Activated gamma-delta T cell treated with anti-CD3 and anti-CD28 coated beads, Interleukin-2, amount 50 U/mL, for 16 hours (primary cell): Measurements from ENCODE around the gene KIF5A.
"Not testable (repeated sequence)": the region's sequence is repeated elsewhere in the genome, so short reads cannot be mapped to it uniquely, and the experiment has no call there.

ENCODE experiments used
- DNase-seq: peaks from one replicate; pipeline ENCODE4 v3.0.0-alpha.2; 2020; ENCODE audit warnings: low read depth

The KIF5A gene

GRCh38 chr12:57607958-57608663 lies 58.3 kb downstream of the KIF5A start:
- DNase-seq: no peak

DNA sequence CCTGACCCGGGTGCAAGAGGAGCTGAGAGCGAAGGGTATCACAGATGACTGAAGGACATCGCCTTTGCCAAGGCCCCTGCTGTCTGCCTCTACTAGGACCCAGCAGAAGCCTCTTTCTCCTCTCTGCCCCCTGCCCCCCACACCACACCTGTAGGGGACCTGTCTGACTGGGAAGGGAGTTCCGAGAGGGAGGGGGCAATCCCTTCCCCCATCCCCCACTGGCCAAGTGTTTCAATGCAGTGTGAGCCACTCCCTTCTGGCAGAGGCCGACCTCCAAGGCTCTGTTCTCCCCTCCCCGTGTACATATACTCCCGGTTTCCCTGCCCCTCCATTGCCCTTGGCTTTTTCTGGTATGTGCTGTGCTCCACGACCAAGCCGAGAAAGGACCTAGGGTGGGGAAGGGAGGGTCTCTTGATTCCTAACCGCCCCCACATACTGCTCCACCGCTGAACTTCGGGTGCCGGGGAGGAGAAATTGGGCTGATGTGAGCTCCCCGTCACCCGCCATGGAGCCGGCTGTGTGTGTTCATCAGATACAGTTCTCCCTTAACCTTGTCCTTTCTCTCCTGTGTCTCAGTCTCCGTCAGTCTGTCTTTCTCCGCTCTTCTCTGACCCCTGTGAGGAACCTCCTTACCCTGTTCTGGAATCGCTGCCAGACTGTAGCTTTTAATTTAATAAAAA lies 59.4 kb downstream of the KIF5A start:
- no peak for DNase-seq

GRCh38 chr12:57609781-57610553 lies 60.1 kb downstream of the KIF5A start:
- DNase-seq: no peak

DNA sequence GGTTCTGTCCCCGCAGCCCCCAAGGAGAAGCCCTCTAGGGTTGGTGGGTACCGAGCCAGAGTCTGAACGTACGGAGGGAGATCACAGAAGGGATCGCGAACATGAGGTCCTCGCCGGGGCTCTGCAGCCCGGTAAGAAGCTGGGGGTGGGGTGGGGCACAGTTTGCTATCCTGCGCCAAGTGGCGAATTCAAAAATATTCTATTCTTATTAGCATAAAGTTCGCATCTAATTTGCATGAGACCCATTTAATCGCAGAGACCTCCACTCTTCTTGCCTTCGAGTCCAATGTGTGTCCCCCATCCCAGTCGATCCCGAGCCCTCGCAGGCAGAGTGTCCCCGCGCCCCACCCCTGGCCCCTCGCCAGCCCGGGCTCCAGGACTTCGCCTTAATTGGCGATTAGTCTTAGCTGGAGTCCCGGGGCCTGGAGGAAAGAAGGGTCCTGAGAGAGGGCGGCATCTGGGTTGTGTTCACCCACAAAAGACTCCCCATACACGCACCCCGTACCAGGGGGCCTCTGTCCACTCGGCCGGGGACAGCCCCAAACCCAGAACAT lies 60.8 kb downstream of the KIF5A start:
- no peak for DNase-seq

- no peak for DNase-seq
Measured at GRCh38 chr12:57611108-57611826, 61.4 kb downstream of the KIF5A start, which contains the start of gene ARHGEF25. TSS of gene ARHGEF25 (plus strand) at chr12:57611435. CDS start at chr12:57611895, 460 bp downstream.

DNA sequence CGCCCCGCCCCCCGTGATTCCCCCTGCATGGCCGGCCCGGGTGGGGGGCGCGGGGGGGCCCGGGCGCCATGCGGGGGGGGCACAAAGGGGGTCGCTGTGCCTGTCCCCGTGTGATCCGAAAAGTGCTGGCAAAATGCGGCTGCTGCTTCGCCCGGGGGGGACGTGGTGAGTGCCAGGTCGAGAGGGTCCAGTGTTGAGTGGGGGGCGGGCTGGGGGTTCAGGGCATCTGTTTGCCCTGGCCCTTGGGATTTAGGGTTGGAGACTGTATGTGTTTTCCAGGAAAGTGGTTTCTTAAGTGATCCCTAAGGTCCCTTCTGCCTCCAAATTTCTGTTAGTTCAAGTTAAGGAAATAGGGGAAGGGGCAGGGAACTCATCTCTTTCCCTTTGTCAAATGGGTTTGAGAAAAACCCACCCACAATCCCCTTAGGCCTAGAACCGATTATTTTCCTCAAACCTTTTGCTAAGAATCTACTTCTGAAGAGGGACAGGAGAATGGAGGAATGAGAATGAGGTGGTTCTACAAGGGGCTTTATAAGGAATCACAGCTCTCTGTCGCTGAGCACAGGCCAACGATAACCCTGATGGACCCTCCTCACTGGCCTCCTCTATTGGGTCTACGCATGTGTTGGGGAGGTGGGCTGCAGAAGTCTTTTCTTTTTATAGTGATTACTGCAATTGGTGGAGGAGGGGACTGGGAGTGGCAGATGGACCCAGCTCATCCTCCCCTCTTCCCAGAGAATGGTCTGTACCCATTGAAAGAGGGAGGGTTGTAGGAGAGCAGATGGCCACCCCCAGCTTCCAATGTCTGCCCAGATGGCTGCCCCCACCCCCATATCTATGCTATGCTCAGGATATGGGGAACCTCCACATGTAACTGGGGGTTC lies 62.2 kb downstream of the KIF5A start:
- no peak for DNase-seq

DNA sequence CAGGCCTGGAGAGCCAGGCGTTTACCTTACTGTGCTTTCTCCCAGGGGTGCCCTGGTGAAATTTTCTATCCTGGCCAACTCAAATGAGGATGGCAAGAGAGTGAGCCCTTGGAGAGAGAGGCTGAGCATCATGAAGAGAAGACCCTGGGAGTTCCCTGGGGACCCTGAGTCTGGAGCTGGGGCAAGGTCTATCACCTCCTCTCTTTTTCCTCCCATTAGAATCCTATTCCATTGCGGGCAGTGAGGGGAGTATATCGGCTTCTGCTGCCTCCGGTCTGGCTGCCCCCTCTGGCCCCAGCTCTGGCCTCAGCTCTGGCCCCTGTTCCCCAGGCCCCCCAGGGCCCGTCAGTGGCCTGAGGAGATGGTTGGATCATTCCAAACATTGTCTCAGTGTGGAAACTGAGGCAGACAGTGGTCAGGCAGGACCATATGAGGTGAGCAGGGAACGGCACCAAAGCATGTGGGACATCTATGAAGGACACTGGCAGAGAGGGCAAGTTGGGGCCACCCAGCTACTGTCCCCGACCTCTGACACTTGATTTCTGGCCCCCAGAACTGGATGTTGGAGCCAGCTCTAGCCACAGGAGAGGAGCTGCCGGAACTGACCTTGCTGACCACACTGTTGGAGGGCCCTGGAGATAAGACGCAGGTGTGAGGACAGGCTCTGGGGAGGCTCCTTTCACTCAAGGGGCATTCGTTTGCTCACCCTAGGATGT lies 63.0 kb downstream of the KIF5A start:
- DNase-seq: no peak

- DNase-seq: no peak
Measured at GRCh38 chr12:57613427-57614109, 63.7 kb downstream of the KIF5A start.

GRCh38 chr12:57614178-57614947 lies 64.5 kb downstream of the KIF5A start:
- no peak for DNase-seq

DNA sequence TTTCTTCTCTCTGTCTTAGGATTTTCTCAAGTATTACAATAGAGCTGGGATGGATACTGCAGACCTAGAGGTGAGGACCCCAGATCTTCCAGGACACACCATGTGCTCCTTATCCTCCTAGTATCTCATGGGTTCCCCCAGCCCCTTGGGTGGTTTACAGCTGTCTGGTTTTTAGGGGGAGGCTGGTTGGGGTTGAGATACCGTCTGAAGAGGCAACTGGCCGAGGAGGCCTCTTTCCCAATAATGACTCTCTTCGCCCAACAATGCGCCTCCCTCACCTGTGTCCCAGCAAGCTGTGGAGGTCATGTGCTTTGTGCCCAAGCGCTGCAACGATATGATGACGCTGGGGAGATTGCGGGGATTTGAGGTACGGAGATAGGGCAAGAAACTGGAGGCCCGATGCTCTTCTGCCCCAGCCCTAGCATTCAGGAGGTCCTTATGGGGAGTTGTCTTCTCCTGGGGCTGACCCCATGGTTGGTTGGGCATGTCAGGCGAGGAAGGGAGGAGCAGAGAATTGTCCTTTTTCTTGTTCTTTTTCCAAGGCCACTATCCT lies 65.2 kb downstream of the KIF5A start:
- no peak for DNase-seq

GRCh38 chr12:57615637-57616036 lies 65.8 kb downstream of the KIF5A start:
- no peak for DNase-seq

DNA sequence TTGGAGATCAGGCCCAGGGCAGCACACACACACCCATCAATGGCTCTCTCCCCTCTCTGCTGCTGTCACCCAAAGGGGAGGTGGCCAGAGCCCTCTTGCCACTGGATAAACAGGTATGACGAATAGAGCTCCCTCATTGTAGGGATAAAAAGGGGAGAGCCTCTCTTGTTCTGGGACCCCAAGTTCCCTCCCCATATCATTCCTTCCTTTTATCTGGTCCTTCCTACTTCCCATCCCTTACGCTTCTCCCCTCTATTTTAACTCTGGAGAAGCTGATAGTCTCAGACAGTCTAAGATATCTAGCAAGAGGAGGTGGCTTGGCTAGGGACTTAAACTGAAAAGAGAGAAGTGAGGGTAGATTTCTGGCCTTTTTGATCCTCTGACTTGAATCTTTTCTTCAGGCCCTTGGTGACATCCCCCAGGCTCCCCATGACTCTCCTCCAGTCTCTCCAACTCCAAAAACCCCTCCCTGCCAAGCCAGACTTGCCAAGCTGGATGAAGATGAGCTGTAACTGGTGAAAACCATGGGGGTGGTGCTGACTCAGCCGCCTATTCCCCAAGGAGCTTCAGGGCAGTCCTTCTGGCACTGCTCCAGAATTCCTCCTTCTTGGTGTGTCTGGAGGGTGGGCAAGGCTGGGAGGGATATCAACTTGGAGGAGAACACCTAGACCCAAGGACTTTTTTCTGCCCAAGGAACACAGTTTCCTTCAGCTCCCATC lies 66.7 kb downstream of the KIF5A start:
- no peak for DNase-seq

DNA sequence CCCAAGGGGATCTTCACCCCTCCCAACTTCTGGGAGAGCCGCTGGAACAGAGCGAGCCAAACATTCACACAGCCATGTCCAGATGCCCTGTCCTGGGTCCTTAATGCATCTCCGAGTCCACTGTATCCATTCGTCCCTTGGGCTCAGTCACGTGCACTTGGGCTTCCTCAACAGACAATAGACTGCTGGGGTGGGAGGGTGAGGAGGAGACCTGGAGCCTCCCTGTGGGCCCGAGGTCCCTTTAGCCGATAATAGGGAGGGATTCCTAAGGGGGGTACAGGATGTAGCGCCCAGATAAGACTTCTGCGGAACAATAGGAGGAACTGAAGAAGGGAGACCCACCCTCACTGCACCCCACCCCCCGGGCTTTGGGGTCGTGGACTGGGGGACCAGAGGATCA lies 68.1 kb downstream of the KIF5A start:
- no peak for DNase-seq

- not testable (repeated sequence) for DNase-seq
Measured at GRCh38 chr12:57618431-57618830, 68.6 kb downstream of the KIF5A start.

- DNase-seq: no peak
Measured at GRCh38 chr12:57618966-57619433, 69.2 kb downstream of the KIF5A start.

GRCh38 chr12:57619434-57620244 lies 69.8 kb downstream of the KIF5A start:
- no peak for DNase-seq
